Psoas muscle (tissue), 8 donors: ENCODE measurements around the gene LTBP1. TPM values are rescaled to one million over a fixed set of nuclear protein-coding genes. Genes with fewer than 3 reads are reported as not detected.

ENCODE experiments used
- ATAC-seq, 4 donors: fragments of 200-7000 bp; cut with Tn5 transposase; one replicate each; pipeline ENCODE4 v1.9.1; 2020; ENCODE audit warnings: moderate library complexity in 3 of 4, mild to moderate bottlenecking in 2 of 4
- DNase-seq, 2 donors: peaks; one replicate each; pipeline ENCODE4 v3.0.0-alpha.2; 2020
- H3K27ac ChIP-seq: fragments of 200-600 bp; one replicate; pipeline ENCODE4 v1.8.0; 2022
- H3K27me3 ChIP-seq, 3 donors: fragments of 200-600 bp in 1 of 3; one replicate each; pipeline versions ENCODE4 v1.6.1 to v1.8.0; 2013 to 2022; ENCODE audit warnings: low read length in 2 of 3, mild to moderate bottlenecking in 2 of 3, moderate library complexity in 1 of 3; ENCODE audit not compliant: insufficient read depth in 3 of 3
- H3K36me3 ChIP-seq, 2 donors: fragments of 200-600 bp in 1 of 2; one replicate each; pipeline versions ENCODE4 v1.6.1 to v1.8.0; 2013 to 2022; ENCODE audit warnings: low read depth in 1 of 2, mild to moderate bottlenecking in 1 of 2, moderate library complexity in 1 of 2; ENCODE audit not compliant: insufficient read depth in 1 of 2
- H3K4me1 ChIP-seq: fragments of 200-600 bp; one replicate; pipeline ENCODE4 v1.8.0; 2022
- H3K4me3 ChIP-seq: fragments of 200-600 bp; one replicate; pipeline ENCODE4 v1.8.0; 2022; ENCODE audit warnings: mild to moderate bottlenecking
- H3K9me3 ChIP-seq: fragments of 200-600 bp; one replicate; pipeline ENCODE4 v1.8.0; 2022
- WGBS, 3 donors: extraction: QIAGEN DNeasy Blood & Tissue Kit; methylation state at CpG; one replicate each; pipeline versions ENCODE4 v1.1.6 to v1.1.7; 2013; 5-methylcytosine and 5-hydroxymethylcytosine counted together
- intact Hi-C, 2 donors: fragments of 100-400 bp; cut with DNase I; formaldehyde crosslinking; loops; one replicate each; pipeline versions ENCODE4 v1.11.0 to v1.14.2; 2022
- polyA plus RNA-seq, 3 donors: library from polyadenylated mRNA; stranded (reverse); fragments of 200-250 nt; gene quantifications; one replicate each; pipeline ENCODE4 v1.2.3, GENCODE V29; 2013
- total RNA-seq, 4 donors: library from RNA; stranded (reverse); fragmentation: NEBNext Ultra II Directional in 2 of 4; extraction: Animal tissue kit (Norgen Biotek cat#: 25700) in 2 of 4; gene quantifications; one replicate each; pipeline versions ENCODE4 v1.2.1 to v1.2.4, GENCODE V29; 2021 to 2023
- TF ChIP-seq, protein P1 (sequence below): fragments of 200-600 bp; IDR thresholded peaks from one replicate; pipeline ENCODE4 v1.8.0; 2022; ENCODE audit warnings: antibody characterized with exemption
- donor health status: healthy with polysubstance abuse.
- donor health status: DM: no; HTN: no; CAD: no; lungs with moderate emphysema.
- donor health status: Bipolar disorder and iron deficiency.
- donor health status: healthy.
- donor health status: DM: yes; HTN: yes; CAD: no.
- donor health status: DM: no; HTN: no; CAD: no.
- donor health status: DM: no; HTN: no; CAD: no.
- donor health status: DM: yes; HTN: yes; CAD: no.

LTBP1 gene
- total and polyA plus RNA-seq, 7 donors: 5.9 to 26.8 (median 9.5) TPM

DNA sequence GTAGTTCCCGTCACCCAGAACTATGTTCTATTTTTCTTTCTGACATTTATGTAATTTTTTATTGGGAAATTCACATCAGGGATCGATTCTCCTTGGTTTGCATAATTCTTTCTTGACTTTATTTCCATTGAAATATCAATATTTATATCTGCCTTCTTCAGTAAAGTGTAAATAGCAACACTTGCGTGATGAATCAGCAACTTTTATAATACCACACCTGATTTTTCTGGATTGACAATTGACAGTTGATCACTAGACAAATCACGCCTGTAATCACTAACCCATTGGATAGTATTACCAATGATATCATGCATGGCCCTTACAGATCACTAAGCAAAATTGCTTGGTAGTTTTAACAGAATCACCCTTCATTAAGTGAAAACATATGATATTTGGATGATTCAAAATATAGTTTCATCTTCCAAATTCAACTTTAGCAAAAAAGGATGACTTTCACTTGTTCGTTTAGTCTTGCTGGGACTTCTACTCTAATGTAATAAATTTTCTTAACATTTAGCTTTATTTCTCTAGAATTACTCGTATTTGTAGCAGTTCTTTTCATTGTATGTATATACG lies 390.7 kb downstream of the LTBP1 start:
- TF ChIP-seq, protein P1, sequence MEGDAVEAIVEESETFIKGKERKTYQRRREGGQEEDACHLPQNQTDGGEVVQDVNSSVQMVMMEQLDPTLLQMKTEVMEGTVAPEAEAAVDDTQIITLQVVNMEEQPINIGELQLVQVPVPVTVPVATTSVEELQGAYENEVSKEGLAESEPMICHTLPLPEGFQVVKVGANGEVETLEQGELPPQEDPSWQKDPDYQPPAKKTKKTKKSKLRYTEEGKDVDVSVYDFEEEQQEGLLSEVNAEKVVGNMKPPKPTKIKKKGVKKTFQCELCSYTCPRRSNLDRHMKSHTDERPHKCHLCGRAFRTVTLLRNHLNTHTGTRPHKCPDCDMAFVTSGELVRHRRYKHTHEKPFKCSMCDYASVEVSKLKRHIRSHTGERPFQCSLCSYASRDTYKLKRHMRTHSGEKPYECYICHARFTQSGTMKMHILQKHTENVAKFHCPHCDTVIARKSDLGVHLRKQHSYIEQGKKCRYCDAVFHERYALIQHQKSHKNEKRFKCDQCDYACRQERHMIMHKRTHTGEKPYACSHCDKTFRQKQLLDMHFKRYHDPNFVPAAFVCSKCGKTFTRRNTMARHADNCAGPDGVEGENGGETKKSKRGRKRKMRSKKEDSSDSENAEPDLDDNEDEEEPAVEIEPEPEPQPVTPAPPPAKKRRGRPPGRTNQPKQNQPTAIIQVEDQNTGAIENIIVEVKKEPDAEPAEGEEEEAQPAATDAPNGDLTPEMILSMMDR: no peak
- Histone ChIP-seq H3K4me3 (no peak overlapping the region), H3K4me1 (no peaks in the 10 kb centered on the region), H3K9me3 (no peaks in the 10 kb centered on the region), H3K27me3 (no peaks in the 10 kb centered on the region), H3K27ac (no peak overlapping the region), H3K36me3 (no peaks in the 10 kb centered on the region)
- no peak for ATAC-seq
- no peak for DNase-seq
- intact Hi-C loops: no loop called here
- 92 to 95% (median 94%) methylated on average over 7 of the region's 7 CpGs for WGBS, 3 donors

DNA sequence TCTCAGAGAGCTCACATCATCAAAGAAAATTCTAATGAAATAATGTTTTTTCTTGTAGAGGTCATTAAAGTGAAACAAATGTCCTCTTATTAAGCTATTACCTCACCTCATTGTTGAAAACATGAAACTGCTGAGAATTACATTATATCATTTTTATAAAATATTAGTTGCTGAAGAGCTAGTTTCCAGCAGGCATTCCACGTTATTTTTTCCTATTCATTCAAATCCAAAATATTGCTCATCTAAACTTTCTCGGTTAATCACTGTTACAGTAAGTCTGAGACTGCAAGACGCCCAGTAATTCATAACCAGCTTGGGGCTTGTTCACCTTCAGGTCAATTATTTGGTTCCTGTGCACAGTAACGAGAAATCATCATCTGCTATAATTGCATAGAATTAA lies 391.2 kb downstream of the LTBP1 start:
- TF ChIP-seq, protein P1: no peak
- Histone ChIP-seq H3K9me3 (no peaks in the 10 kb centered on the region), H3K27me3 (no peaks in the 10 kb centered on the region), H3K36me3 (no peaks in the 10 kb centered on the region), H3K4me1 (no peaks in the 10 kb centered on the region), H3K27ac (no peak overlapping the region), H3K4me3 (no peak overlapping the region)
- intact Hi-C loops: no loop called here
- WGBS, 3 donors: 86 to 94% (median 88%) methylated on average over 4 of the region's 4 CpGs
- no peak for ATAC-seq
- DNase-seq: no peak

DNA sequence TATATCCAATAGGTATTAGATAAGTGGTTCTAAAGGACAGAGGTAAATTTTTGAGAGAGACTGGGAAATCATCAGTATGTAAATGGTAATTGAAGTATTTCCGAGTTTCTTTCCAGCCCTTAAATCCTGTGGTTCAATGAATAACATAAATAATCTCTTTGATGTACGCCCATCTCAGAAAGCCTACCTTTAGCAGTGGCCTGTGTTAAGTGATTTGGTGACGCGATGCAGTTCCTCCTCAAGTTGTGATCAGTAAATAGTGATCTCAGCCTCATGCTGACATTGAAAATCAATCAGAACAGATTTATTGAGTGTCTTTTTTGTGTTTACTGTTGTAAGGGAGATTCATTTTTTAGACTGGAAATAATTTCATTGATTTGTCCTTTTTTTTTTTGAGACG lies 392.5 kb downstream of the LTBP1 start:
- H3K36me3 ChIP-seq: no peaks in the 10 kb centered on the region
- H3K4me3 ChIP-seq: no peak overlapping the region
- ATAC-seq (no peak), DNase-seq (no peak)
- no peak overlapping the region for H3K27ac ChIP-seq
- TF ChIP-seq, protein P1: no peak
- no peaks in the 10 kb centered on the region for H3K4me1 ChIP-seq
- 79 to 90% (median 89%) methylated on average over 5 of the region's 5 CpGs for WGBS, 3 donors
- no peaks in the 10 kb centered on the region for H3K9me3 ChIP-seq
- intact Hi-C loops: no loop called here
- no peaks in the 10 kb centered on the region for H3K27me3 ChIP-seq

DNA sequence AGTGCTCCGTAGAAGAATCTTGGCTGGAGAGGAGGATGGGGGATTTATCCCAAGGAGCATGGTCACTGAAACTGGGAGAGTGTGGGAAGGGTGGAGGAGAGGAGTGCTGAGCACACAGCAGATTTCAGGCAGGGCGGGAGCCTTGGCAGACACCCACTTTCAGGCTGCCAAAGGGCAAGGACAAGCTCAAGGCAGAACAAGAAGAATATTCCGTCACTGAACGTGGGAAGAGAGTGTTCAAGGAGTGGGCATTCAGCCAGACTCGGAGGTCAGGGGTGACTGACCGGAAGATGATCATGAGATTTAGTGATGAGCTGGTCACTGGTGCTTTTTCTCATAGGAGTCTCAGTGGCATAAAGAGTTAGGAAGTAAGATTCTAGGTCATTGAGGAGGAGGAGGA lies 393.5 kb downstream of the LTBP1 start:
- Histone ChIP-seq H3K4me3 (no peak overlapping the region), H3K9me3 (no peaks in the 10 kb centered on the region), H3K36me3 (no peaks in the 10 kb centered on the region), H3K27me3 (no peaks in the 10 kb centered on the region), H3K27ac (no peak overlapping the region), H3K4me1 (no peaks in the 10 kb centered on the region)
- TF ChIP-seq, protein P1: no peak
- intact Hi-C loops: no loop called here
- peak; percentile 30 to 83 (median 80) for ATAC-seq
- DNase-seq: peak; percentile 87 to 92
- WGBS, 3 donors: 20 to 42% (median 31%) methylated on average over 6 of the region's 6 CpGs

DNA sequence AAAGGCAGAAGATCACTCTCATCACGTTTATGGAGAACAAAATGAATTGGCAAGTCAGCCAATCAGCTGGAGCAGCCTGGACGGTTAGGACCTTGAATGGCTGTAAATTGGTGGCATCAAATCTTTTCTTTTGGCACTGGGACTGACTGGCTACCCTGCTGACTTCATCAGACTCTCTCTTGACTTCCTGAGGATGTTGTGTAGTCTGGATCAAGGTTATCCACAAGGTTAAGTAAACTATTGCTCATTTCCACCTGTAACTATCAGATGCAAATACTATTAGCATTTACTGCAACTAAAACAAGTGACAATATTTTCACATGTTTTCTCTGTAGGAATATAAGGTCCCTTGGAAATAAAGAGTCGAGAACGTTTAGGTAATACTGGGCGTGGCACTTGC lies 395.4 kb downstream of the LTBP1 start:
- no peak for ATAC-seq
- WGBS, 3 donors: 49 to 59% (median 59%) methylated on average over 5 of the region's 5 CpGs

More for the DNA sequence above, 395.4 kb downstream of the LTBP1 start:
- intact Hi-C loops: no loop called here
- Histone ChIP-seq H3K9me3 (no peaks in the 10 kb centered on the region), H3K4me3 (no peak overlapping the region), H3K4me1 (no peaks in the 10 kb centered on the region), H3K36me3 (no peaks in the 10 kb centered on the region), H3K27me3 (no peaks in the 10 kb centered on the region), H3K27ac (no peak overlapping the region)
- TF ChIP-seq, protein P1: no peak
- no peak for DNase-seq
